OCI-LY1 (cell line): ENCODE measurements around the gene FRMD4A.

Experiments used
- EZH2 ChIP-seq: fragments of 200-600 bp; sonication (generic), shearing (Covaris generic); IDR thresholded peaks from 2 replicates; pipeline ENCODE4 v1.8.0; 2017; ENCODE audit warnings: borderline replicate concordance, mixed run types, mild to moderate bottlenecking, antibody characterized with exemption, low read length, moderate library complexity, mixed read lengths
- TF ChIP-seq, protein P1 (sequence below): fragments of 200-600 bp; sonication (generic), shearing (Covaris generic); IDR thresholded peaks from 2 replicates; pipeline ENCODE4 v1.5.1; 2017; ENCODE audit warnings: mild to moderate bottlenecking, antibody characterized with exemption, low read length, moderate library complexity, mixed read lengths

DNA sequence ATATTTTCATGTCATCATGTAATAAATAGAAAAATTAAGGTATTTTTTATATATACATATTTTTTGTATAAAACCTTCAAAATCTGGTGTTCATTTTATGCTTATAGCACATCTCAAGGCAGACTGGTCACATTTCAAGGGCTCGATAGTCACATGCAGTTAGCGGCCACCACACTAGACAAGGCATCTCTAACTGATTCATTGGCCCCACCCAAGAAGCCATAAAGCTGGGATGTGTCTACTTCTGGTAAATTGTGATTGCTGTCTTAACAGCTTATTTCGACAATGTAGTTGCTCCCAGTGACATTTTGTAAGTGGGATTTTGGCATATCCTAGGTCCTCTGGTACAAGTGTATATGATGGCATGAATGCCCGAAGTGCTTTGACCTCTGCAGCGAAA, 168.7 kb downstream of the FRMD4A start:
- TF ChIP-seq, protein P1, sequence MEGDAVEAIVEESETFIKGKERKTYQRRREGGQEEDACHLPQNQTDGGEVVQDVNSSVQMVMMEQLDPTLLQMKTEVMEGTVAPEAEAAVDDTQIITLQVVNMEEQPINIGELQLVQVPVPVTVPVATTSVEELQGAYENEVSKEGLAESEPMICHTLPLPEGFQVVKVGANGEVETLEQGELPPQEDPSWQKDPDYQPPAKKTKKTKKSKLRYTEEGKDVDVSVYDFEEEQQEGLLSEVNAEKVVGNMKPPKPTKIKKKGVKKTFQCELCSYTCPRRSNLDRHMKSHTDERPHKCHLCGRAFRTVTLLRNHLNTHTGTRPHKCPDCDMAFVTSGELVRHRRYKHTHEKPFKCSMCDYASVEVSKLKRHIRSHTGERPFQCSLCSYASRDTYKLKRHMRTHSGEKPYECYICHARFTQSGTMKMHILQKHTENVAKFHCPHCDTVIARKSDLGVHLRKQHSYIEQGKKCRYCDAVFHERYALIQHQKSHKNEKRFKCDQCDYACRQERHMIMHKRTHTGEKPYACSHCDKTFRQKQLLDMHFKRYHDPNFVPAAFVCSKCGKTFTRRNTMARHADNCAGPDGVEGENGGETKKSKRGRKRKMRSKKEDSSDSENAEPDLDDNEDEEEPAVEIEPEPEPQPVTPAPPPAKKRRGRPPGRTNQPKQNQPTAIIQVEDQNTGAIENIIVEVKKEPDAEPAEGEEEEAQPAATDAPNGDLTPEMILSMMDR: no peak
- TF ChIP-seq EZH2: no peak
